GM18907 (cell line): ENCODE results near the gene SRPK1.

Experiments used
- ATAC-seq: cut with Tn5 transposase; IDR thresholded peaks from one replicate; pipeline ENCODE4 v1.9.1; 2021; ENCODE audit warnings: mild to moderate bottlenecking, moderate library complexity; ENCODE audit not compliant: unreplicated experiment

Gene SRPK1

GRCh38 chr6:35829306-35829705, 91.6 kb downstream of the SRPK1 start:
- no peak for ATAC-seq

DNA sequence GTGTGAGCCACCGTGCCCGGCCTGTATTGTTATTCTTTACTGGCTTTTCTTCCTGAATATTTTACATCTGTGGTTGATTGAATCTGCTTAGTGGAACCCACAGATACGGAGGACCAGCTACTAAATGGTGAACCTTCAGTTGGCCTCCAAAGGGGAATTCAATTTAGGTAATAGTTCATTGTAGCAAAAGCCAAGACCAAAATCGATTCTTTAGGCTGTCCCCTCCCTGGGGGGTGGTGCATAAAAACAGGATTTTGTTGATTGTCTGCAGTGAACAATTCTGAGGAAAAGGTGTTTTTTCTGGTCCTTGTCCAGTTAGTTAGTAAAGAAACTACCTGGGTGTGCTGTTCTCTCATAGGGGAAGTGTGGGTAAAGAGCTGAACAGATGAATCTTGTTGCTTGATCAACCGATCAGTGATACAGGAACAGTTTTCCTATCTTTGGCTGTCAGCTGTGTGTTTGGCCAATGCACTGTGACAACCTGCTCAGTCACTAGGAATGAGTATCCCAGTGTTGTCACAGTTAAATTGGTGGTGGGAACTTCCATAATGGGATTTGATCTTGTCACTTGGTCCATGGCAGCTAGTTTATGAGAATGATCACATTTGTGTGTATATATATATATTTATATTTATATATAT, 96.2 kb downstream of the SRPK1 start:
- no peak for ATAC-seq

DNA sequence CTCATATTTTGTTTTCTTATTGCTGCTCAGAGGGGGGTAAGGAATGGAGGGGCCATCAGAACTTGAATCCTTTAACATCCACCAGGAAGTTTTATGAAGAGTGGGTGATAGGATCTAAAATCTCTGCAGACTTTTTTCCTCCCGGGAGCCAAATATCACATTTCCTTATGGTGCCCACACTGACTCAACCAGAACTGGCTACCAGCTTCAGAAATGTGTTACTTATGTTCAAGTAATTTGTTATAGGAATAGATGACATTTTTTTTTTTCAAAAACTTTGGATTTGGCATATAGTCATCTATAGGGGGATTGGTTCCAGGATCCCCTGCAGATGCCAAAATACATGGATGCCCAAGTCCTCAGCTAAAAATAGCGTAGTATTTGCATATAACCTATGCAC, 97.3 kb downstream of the SRPK1 start:
- ATAC-seq = no peak

DNA sequence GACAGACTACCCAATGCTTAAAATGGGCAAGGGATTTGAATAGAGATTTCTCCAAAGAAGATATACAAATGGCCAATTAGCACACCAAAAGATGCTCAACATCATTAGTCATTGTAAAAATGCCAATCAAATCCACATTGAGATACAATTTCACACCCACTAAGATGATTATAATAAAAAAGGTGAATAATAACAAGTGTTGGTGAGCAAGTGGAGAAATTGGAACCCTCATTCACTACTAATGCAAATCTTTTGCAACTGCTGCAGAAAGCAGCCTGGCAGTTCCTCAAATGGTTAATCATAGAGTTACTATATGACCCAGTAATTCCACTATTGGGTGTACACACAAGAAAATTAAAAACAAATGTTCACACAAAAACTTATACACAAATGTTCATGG, 103.4 kb downstream of the SRPK1 start:
- no peak for ATAC-seq

- no peak for ATAC-seq
Observed at GRCh38 chr6:35811699-35811995, 109.3 kb downstream of the SRPK1 start.

DNA sequence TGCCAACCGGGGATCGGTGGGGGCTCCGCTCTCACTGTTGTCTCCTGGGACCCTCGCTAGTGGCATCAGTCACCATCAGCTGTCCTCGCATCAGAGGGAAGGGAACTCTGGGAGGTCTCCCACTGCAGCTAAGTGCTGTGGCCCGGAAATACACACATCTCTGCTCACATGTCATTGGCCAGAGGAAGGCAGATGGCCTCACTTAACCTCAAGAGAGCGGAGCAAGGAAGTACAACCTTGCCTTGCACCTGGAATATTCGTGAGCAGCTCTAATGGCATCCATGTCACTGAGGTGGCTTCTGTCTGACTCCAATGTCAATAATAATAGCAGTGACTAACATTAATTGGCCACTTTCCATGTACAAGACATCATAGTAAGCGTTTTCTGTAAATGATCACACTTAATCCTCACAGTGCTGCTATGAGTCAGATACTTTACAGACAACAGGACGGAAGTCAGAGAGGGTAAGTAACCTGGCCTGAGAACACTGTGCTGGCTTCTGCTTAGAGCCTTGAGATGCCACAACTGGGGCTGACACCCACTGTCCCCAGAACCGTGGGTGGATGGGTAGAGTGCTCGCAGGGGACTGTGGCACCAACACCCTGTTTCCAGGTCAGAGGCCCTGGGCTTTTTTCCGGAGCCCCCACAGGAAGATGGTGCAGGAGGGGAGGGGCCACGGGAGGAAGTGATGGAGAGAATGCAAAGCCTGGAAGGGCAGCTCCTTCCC, 109.8 kb downstream of the SRPK1 start:
- no peak for ATAC-seq

GRCh38 chr6:35809809-35810208, 111.1 kb downstream of the SRPK1 start:
- no peak for ATAC-seq

- no peak for ATAC-seq
Observed at GRCh38 chr6:35808688-35809087, 112.2 kb downstream of the SRPK1 start.

DNA sequence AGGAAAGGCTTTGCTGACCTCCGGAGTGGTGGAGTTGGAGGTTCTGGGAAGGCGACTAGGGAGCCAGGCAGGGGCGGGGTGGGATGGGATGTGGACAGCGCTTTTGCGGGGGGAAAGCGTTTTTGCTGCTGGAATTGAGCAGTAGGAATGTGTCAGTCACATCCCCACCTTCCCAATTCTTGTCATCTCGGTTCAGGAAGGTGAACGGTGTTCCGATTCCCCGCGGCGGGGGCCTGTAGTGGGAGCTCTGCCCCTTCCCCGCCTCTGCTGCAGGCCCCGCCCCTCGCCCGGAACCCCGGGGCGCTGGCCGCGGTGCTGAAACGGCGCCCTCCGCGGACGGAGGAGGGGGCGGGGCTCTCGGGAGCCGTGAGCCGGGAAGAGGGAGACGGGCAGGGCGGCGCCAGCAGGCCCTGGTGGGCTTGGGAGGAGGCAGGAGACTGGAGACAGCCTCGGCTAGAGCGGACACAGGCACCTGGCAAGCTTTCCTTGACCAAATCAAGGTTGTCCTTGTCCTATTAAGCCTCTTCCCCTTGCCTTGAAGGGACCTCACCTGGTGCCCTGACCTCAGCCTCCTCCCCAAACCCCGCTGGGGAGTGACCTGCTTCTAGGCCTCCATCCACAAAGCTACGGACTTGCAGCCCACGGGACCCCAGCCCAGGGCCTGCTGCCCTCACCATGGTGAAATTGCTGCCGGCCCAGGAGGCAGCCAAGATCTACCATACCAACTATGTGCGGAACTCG, 115.7 kb downstream of the SRPK1 start, which contains the start of gene LHFPL5:
LHFPL5 (plus strand) TSS at position 357 of the 741 bp plus-strand sequence; CDS start at position 676, 319 bp downstream.
- no peak for ATAC-seq

DNA sequence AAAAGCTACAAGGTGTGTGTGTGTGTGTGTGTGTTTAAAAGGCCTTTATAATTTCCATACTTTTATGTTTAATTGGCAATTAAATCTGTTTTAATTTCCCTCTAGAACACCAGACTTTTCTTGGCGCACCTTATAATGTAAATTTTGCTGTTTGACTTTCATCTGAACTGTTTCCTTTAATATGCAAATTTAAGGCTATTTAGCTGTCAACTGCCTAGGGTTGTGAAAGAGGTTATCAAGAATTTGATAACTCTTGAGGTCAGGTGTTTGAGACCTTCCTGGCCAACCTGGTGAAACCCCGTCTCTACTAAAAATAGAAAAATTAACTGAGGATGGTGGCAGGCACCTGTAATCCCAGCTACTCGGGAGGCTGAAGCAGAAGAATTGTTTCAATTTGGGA, 119.8 kb downstream of the SRPK1 start:
- no peak for ATAC-seq

GRCh38 chr6:35798706-35799105, 122.2 kb downstream of the SRPK1 start:
- no peak for ATAC-seq

- ATAC-seq = no peak
Observed at GRCh38 chr6:35797837-35798526, 122.9 kb downstream of the SRPK1 start.

- no peak for ATAC-seq
Observed at GRCh38 chr6:35796236-35796635, 124.7 kb downstream of the SRPK1 start.

DNA sequence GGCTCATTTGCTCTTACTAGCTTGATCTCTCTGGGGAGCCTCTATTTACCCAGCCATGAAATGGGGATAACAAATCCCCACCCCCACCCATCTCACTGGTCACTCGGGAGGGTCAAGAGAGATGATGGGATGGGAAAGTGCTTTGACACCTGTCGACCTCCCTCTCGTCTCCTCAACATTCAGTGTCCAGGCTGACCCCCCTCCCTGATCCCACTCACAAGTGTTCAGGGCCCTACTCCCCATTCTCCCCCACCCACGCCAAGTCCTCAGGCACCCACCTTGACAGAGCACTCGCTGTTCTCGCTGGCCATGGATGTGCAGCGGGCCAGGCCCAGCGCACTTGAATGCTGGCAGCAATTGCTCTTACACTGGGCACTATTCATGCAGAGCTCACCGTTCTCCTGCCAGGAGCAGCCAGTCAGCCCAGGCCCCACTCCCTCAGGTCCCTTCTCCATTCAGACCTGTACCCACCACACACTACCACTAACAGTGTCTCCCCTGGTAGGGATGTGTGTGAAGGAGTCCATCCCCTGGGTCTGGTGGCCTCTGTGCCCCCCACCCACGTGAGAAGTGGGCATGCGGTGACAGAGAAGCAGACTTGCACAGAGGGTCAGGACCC, 125.3 kb downstream of the SRPK1 start:
- ATAC-seq = no peak

DNA sequence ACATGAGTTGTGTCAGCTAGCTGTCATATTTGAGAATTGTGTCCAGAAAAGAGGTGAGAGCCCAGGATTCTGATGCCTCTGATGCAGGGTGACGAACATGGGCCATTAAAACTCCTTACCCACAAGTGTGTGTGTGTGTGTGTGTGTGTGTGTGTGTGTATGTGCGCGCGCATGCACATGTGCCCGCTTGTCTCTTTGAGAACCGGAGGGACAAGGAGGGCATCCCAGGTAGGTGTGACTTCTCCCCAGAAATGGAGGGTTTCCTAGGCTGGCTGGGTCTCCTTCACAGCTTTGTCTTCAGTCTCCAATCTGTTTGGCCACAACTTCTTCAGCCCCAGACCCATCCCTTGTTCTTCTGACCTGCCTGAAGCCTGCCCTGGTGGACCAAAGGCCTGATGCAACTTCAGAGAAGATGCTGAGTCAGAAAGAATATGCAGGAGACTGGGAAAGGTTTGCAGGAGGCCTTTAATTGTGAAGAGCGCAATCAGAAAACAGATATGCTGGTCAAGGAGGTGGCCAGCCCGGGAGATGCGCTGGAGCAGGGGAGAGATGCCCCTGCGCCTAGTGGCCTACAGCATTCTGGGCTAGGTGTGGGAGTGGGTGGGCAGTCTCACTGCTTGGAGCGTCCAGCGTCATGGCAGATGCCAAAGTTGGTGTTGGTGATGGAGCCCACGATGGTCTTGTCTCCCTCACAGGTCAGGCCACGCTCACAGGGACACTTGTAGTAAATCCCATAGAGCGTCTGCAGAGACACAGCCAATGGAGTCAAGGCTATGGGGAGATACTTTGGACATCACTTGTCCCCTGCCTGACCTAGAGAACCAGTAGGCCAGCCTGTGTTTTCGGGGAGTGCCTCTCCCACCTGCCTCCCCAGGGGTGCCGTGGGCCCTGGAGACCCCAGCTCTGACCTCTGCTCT, 126.1 kb downstream of the SRPK1 start:
- ATAC-seq = no peak

DNA sequence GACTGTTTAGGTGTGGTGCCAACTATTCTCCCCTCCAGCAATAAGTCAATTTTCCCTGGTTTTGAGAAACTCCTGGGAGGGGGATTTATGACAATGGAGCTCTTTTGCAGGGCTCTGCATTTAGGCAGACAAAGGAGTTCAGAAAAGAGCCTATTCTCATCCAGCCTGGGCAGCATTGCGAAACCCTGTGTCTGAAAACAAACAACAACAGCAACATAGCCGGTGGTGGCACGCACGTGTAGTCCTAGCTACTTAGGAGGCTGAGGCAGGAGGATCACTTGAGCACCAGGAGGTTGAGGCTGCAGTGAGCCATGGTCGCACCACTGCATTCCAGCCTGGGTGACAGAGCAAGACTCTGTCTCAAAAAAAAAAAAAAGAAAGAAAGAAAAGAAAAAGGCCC, 130.2 kb downstream of the SRPK1 start:
- no peak for ATAC-seq

DNA sequence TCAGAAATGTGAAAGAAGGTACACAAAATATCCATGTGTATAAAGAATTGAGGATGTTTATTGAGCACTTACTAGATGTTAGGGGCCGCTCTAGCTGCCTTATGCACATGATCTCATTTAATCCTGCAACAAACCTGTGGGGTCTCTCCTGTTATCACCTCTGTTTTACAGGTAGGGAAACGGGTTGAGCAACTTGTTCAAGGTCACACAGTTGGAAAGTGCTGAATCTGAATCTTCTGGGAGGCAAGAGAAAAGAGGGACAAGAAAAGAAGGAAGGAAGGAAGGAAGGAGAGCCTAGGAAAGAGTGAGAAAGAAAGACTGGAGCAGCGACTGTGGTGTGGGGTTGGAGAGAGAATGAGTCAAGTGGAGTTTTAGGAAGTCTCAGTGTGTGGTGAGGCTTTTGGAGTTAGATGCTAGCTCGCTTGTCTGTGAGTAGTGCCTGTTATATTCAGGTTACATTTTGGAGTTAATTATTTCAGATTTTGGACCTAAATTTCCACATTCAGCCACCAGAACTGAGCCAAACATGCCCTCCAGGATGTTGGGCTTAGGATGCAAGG, 132.4 kb downstream of the SRPK1 start:
- no peak for ATAC-seq

DNA sequence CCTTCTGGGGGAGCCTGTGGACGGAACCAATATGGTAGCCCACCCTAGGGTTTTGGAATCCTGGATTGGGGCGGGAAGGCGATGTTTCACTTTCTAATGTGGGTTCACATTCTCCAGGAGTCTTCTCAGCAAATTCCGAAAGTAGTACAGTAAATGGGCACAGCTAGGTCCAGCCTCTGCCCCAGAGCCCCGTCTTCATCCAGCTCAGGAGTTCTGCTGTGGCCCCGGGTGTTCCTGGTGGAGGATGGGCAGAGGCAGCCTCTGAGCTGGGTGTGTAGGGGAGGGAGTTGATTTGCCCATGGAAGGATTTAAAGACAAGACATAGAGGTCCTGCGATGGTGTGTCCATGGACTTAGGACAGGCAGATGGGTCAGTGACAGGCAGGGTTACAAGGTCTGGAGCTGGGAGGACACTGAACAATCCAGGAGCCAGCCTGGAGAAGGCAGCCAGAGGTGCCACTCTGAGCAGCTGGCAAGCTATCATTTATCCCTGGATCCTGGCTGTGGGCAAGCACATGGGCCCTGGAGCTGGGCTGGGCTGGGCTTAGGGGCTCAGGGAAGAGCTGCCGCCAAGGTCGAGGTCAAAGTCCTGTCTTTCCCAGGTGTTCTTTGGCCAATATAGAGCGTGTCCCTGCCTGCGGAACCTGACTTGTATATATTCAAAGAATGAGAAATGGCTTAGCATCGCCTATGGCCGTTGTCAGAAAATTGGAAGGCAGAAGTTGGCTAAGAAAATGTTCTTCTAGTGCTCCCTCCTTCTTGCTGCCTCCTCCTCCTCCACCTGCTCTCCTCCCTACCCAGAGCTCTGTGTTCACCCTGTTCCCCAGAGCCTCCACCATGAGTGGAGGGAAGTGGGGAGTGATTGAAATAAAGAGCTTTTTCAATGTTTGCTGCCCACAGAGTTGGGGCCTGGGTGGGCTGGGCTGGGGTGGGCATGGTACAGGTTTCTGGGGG, 133.4 kb downstream of the SRPK1 start:
- ATAC-seq = no peak

DNA sequence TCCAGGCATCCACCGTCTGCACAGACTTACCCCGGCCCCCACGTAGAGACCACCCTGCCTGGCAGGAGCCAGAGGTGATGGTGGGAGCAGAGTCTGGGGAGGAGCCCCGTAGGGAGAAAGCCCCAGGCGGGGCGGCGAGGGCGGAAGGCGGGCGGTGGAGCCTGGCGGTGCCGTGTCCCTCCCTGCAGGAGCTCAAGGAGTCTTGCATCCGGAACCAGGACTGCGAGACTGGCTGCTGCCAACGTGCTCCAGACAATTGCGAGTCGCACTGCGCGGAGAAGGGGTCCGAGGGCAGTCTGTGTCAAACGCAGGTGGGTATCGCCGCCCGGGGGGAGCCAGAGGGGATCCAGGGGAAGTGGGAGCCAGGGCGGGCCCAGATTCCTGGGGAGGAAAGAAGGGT, 134.1 kb downstream of the SRPK1 start:
- no peak for ATAC-seq
